HEK293 (cell line): ENCODE data around the gene BLM.
A peak's percentile ranks its signal among the peaks of the same experiment; 100 is the strongest.

Experiments used
- CTCF ChIA-PET: fragments of 350-600 bp; formaldehyde crosslinking; extraction: SDS; loops from one replicate; lab custom pipeline; 2021; ENCODE audit warnings: antibody characterized with exemption; lab: Yijun Ruan, JAX
- POLR2A ChIA-PET: fragments of 300-600 bp; formaldehyde crosslinking; extraction: SDS; loops from one replicate; lab custom pipeline; 2020; ENCODE audit warnings: antibody characterized with exemption, inconsistent platforms; lab: Yijun Ruan, JAX
- H3K27ac ChIP-seq: fragments of 200-500 bp; sonication (Bioruptor generic); 2 replicates; pipeline ENCODE4 v1.5.1; 2014; ENCODE audit warnings: low read depth, low read length, control low read depth, inconsistent platforms; ENCODE audit errors: extremely low read depth
- H3K36me3 ChIP-seq, 2 experiments: fragments of 200-500 bp in 1 of 2; sonication (Bioruptor generic) in 1 of 2; 1 replicate in 1 of 2; 2 replicates in 1 of 2; pipeline ENCODE4 v1.5.1; 2014 to 2017; ENCODE audit warnings: inconsistent platforms in 2 of 2, low read length in 2 of 2; ENCODE audit not compliant: control insufficient read depth in 2 of 2, insufficient read depth in 1 of 2
- H3K4me1 ChIP-seq: fragments of 200-500 bp; sonication (Bioruptor generic); 2 replicates; pipeline ENCODE4 v1.5.1; 2014; ENCODE audit warnings: mild to moderate bottlenecking, low read length, inconsistent platforms; ENCODE audit not compliant: control insufficient read depth, insufficient read depth
- H3K4me3 ChIP-seq: 2 replicates; pipeline ENCODE4 v1.5.1; 2011; ENCODE audit warnings: low read depth, mild to moderate bottlenecking, control low read depth, low read length, moderate library complexity
- H3K9me3 ChIP-seq: fragments of 200-500 bp; sonication (Bioruptor generic); 2 replicates; pipeline ENCODE4 v1.5.1; 2014; ENCODE audit warnings: low read depth, low read length, inconsistent platforms; ENCODE audit not compliant: control insufficient read depth, insufficient read depth
- FEZF1 ChIP-seq: fragments of 450-650 bp; formaldehyde crosslinking; IDR thresholded peaks from 2 replicates; pipeline ENCODE4 v1.5.1; 2016; ENCODE audit warnings: missing biosample characterization, missing genetic modification characterization
- KLF8 ChIP-seq: fragments of 450-650 bp; formaldehyde crosslinking; IDR thresholded peaks from 2 replicates; pipeline ENCODE4 v1.5.1; 2016; ENCODE audit warnings: missing biosample characterization, missing genetic modification characterization
- ZFP41 ChIP-seq: fragments of 450-650 bp; formaldehyde crosslinking; IDR thresholded peaks from 2 replicates; pipeline ENCODE4 v1.5.1; 2016; ENCODE audit warnings: missing biosample characterization, missing genetic modification characterization, borderline replicate concordance
- ZIC2 ChIP-seq: fragments of 450-650 bp; formaldehyde crosslinking; IDR thresholded peaks from 2 replicates; pipeline ENCODE4 v1.5.1; 2016; ENCODE audit warnings: missing biosample characterization, missing genetic modification characterization
- ZNF16 ChIP-seq: fragments of 450-650 bp; formaldehyde crosslinking; IDR thresholded peaks from 2 replicates; pipeline ENCODE4 v1.5.1; 2016; ENCODE audit warnings: low read depth, missing biosample characterization, missing genetic modification characterization
- ZNF18 ChIP-seq: fragments of 450-650 bp; formaldehyde crosslinking; IDR thresholded peaks from 2 replicates; pipeline ENCODE4 v1.5.1; 2016; ENCODE audit warnings: missing biosample characterization, missing genetic modification characterization
- ZNF184 ChIP-seq: fragments of 450-650 bp; IDR thresholded peaks from 2 replicates; pipeline ENCODE4 v1.5.1; 2018; ENCODE audit warnings: missing biosample characterization, mild to moderate bottlenecking, missing genetic modification characterization
- ZNF19 ChIP-seq: fragments of 450-650 bp; formaldehyde crosslinking; IDR thresholded peaks from 2 replicates; pipeline ENCODE4; 2016; ENCODE audit warnings: missing biosample characterization, missing genetic modification characterization, low read depth
- ZNF202 ChIP-seq: fragments of 450-650 bp; formaldehyde crosslinking; IDR thresholded peaks from 2 replicates; pipeline ENCODE4 v1.5.1; 2016; ENCODE audit warnings: missing biosample characterization, missing genetic modification characterization, borderline replicate concordance
- ZNF239 ChIP-seq: fragments of 450-650 bp; formaldehyde crosslinking; IDR thresholded peaks from 2 replicates; pipeline ENCODE4 v1.5.1; 2016; ENCODE audit warnings: missing biosample characterization, missing genetic modification characterization
- ZNF362 ChIP-seq: fragments of 450-650 bp; formaldehyde crosslinking; IDR thresholded peaks from 2 replicates; pipeline ENCODE4 v1.5.1; 2016; ENCODE audit warnings: missing biosample characterization, missing genetic modification characterization
- ZNF449 ChIP-seq: fragments of 450-650 bp; formaldehyde crosslinking; IDR thresholded peaks from 2 replicates; pipeline ENCODE4 v1.5.1; 2017; ENCODE audit warnings: missing biosample characterization, mild to moderate bottlenecking, missing genetic modification characterization, moderate library complexity
- ZNF510 ChIP-seq: fragments of 450-650 bp; formaldehyde crosslinking; IDR thresholded peaks from 2 replicates; pipeline ENCODE4 v1.5.1; 2018; ENCODE audit warnings: mild to moderate bottlenecking, missing genetic modification characterization, missing biosample characterization; ENCODE audit not compliant: insufficient replicate concordance
- ZNF529 ChIP-seq: fragments of 450-650 bp; formaldehyde crosslinking; IDR thresholded peaks from 2 replicates; pipeline ENCODE4 v1.5.1; 2017; ENCODE audit warnings: missing genetic modification characterization, missing biosample characterization; ENCODE audit not compliant: insufficient replicate concordance
- ZNF555 ChIP-seq: fragments of 450-650 bp; formaldehyde crosslinking; conservative IDR thresholded peaks from 2 replicates; pipeline ENCODE4 v1.5.1; 2017; ENCODE audit warnings: missing biosample characterization, mild to moderate bottlenecking, missing genetic modification characterization, inconsistent platforms
- ZNF585B ChIP-seq: fragments of 450-650 bp; formaldehyde crosslinking; IDR thresholded peaks from 2 replicates; pipeline ENCODE4 v1.5.1; 2016; ENCODE audit warnings: missing biosample characterization, missing genetic modification characterization
- ZNF677 ChIP-seq: fragments of 450-650 bp; IDR thresholded peaks from 2 replicates; pipeline ENCODE4 v1.5.0; 2018; ENCODE audit warnings: missing biosample characterization, mild to moderate bottlenecking, missing genetic modification characterization, moderate library complexity
- ZNF776 ChIP-seq: fragments of 450-650 bp; formaldehyde crosslinking; IDR thresholded peaks from 2 replicates; pipeline ENCODE4 v1.5.0; 2017; ENCODE audit warnings: missing biosample characterization, missing genetic modification characterization, borderline replicate concordance
- ZNF792 ChIP-seq: fragments of 450-650 bp; formaldehyde crosslinking; IDR thresholded peaks from 2 replicates; pipeline ENCODE4 v1.5.1; 2016; ENCODE audit warnings: missing biosample characterization, missing genetic modification characterization
- ZSCAN23 ChIP-seq: fragments of 450-650 bp; formaldehyde crosslinking; IDR thresholded peaks from 2 replicates; pipeline ENCODE4 v1.5.1; 2016; ENCODE audit warnings: missing biosample characterization, missing genetic modification characterization
- ZXDB ChIP-seq: fragments of 450-650 bp; formaldehyde crosslinking; IDR thresholded peaks from 2 replicates; pipeline ENCODE4 v1.5.1; 2016; ENCODE audit warnings: missing biosample characterization, missing genetic modification characterization
- TF ChIP-seq, protein P1 (sequence below): fragments of 450-650 bp; formaldehyde crosslinking; IDR thresholded peaks from 2 replicates; pipeline ENCODE4 v1.5.1; 2016; ENCODE audit warnings: missing biosample characterization, missing genetic modification characterization
- TF ChIP-seq, protein P2 (sequence below): fragments of 450-650 bp; formaldehyde crosslinking; IDR thresholded peaks from 2 replicates; pipeline ENCODE4 v1.5.1; 2016; ENCODE audit warnings: missing biosample characterization, missing genetic modification characterization, low read depth

BLM gene

DNA sequence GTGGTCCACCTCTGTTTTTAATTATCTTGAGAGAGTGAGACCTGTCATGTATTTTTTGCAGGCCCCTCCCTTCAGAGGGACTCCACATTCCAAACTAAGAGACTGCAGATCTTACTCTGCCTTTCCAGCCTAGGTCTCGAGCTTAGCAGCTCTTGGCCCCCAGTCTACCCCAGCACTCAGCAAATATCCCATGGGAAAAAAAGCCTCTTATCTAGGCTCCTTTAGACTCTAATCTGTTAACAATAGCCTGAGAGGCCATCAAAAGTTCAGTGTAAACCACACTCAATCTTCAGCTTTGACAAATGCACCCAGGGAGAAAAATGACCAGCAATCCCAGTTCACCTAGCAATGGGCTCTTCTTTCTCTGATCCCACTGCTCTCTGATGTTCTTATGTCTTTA lies 8.6 kb upstream of the BLM start (continued):
- TF ChIP-seq ZSCAN23 (0 out of 2 replicates have a peak, but pooled peaks have one; percentile 34), FEZF1 (peak; percentile 77; the same call in 1 of the 2 replicates), ZNF555 (tag by site-specific recombination) (no peak), ZNF239 (tag by site-specific recombination) (no peak), ZNF510 (no peak), ZNF18 (peak; percentile 77), ZXDB (peak; percentile 73), ZNF184 (tag by site-specific recombination) (no peak)
- TF ChIP-seq, protein P1, sequence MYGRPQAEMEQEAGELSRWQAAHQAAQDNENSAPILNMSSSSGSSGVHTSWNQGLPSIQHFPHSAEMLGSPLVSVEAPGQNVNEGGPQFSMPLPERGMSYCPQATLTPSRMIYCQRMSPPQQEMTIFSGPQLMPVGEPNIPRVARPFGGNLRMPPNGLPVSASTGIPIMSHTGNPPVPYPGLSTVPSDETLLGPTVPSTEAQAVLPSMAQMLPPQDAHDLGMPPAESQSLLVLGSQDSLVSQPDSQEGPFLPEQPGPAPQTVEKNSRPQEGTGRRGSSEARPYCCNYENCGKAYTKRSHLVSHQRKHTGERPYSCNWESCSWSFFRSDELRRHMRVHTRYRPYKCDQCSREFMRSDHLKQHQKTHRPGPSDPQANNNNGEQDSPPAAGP (tag by site-specific recombination), result no peak

- Histone ChIP-seq H3K4me1 (peaks cover 35% of the 10 kb centered on the region), H3K36me3 (peaks cover 0 to 5% of the 10 kb centered on the region in 2 experiments; a peak in 2 of 3 replicates), H3K4me3 (no peak overlapping the region), H3K27ac (no peak overlapping the region; the same call in 1 of the 2 replicates), H3K9me3 (no peaks in the 10 kb centered on the region)
- CTCF ChIA-PET, result interaction anchor here (0.6 to 1.3 kb wide), 5 partner anchors 40 to 225 kb away, joined by 3 to 11 read pairs (median 5); partner anchors contain the start of gene HDDC3
- no peak for TF ChIP-seq KLF8
- TF ChIP-seq ZNF776 (tag by site-specific recombination), result no peak
- no peak for TF ChIP-seq ZNF792 (tag by site-specific recombination)
- TF ChIP-seq, protein P2, sequence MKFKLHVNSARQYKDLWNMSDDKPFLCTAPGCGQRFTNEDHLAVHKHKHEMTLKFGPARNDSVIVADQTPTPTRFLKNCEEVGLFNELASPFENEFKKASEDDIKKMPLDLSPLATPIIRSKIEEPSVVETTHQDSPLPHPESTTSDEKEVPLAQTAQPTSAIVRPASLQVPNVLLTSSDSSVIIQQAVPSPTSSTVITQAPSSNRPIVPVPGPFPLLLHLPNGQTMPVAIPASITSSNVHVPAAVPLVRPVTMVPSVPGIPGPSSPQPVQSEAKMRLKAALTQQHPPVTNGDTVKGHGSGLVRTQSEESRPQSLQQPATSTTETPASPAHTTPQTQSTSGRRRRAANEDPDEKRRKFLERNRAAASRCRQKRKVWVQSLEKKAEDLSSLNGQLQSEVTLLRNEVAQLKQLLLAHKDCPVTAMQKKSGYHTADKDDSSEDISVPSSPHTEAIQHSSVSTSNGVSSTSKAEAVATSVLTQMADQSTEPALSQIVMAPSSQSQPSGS (tag by site-specific recombination), result no peak
- TF ChIP-seq ZNF529 (tag by site-specific recombination), result no peak
- TF ChIP-seq ZIC2 (tag by site-specific recombination), result no peak
- TF ChIP-seq ZNF202 (tag by site-specific recombination), result no peak
- no peak for TF ChIP-seq ZNF19 (tag by site-specific recombination)
- no peak for TF ChIP-seq ZNF585B (tag by site-specific recombination)
- no peak for TF ChIP-seq ZFP41 (tag by site-specific recombination)
- no peak for TF ChIP-seq ZNF362 (tag by site-specific recombination)
- no peak for TF ChIP-seq ZNF449 (tag by site-specific recombination)
- TF ChIP-seq ZNF16 (tag by site-specific recombination), result no peak
- no peak for TF ChIP-seq ZNF677 (tag by site-specific recombination)
- POLR2A ChIA-PET, result interaction anchor here (1.0 kb wide), 1 partner anchor 8 kb away, joined by 7 read pairs; the partner anchor contains the start of gene BLM
Measured at GRCh38 chr15:90709278-90709677, 7.9 kb upstream of the BLM start.
